BE2C (cell line): ENCODE measurements around the gene CAB39.
A peak's percentile ranks its signal among the peaks of the same experiment; 100 is the strongest.

Source experiments
- DNase-seq: peaks from one replicate; pipeline ENCODE4 v3.0.0-alpha.2; 2020
- H3K27me3 ChIP-seq: fragments of 250-450 bp; sonication (Bioruptor Pico); 2 replicates; pipeline ENCODE4 v1.5.1; 2020; ENCODE audit warnings: mild to moderate bottlenecking
- H3K36me3 ChIP-seq: fragments of 250-450 bp; sonication (Bioruptor Pico); 2 replicates; pipeline ENCODE4 v1.5.1; 2020; ENCODE audit warnings: mild to moderate bottlenecking
- H3K4me1 ChIP-seq: fragments of 250-450 bp; sonication (Bioruptor Pico); 2 replicates; pipeline ENCODE4 v1.5.1; 2020
- H3K4me3 ChIP-seq: 2 replicates; pipeline ENCODE4 v1.5.1; 2011; ENCODE audit warnings: low read depth, low read length
- H3K9me3 ChIP-seq: fragments of 250-450 bp; sonication (Bioruptor Pico); 2 replicates; pipeline ENCODE4 v1.5.1; 2020
- CTCF ChIP-seq: IDR thresholded peaks from 2 replicates; pipeline ENCODE4 v1.5.1; 2012; ENCODE audit warnings: mild to moderate bottlenecking, low read depth, low read length

Gene CAB39

GRCh38 chr2:230797515-230798495 lies 85.2 kb downstream of the CAB39 start:
- no peak for DNase-seq
- no peaks in the 10 kb centered on the region; the same call in 1 of the 2 replicates for H3K9me3 ChIP-seq
- TF ChIP-seq CTCF = no peak
- no peaks in the 10 kb centered on the region; the same call in 1 of the 2 replicates for H3K4me1 ChIP-seq
- H3K36me3 ChIP-seq = peaks cover 36% of the 10 kb centered on the region
- H3K4me3 ChIP-seq = no peak overlapping the region
- no peaks in the 10 kb centered on the region for H3K27me3 ChIP-seq

DNA sequence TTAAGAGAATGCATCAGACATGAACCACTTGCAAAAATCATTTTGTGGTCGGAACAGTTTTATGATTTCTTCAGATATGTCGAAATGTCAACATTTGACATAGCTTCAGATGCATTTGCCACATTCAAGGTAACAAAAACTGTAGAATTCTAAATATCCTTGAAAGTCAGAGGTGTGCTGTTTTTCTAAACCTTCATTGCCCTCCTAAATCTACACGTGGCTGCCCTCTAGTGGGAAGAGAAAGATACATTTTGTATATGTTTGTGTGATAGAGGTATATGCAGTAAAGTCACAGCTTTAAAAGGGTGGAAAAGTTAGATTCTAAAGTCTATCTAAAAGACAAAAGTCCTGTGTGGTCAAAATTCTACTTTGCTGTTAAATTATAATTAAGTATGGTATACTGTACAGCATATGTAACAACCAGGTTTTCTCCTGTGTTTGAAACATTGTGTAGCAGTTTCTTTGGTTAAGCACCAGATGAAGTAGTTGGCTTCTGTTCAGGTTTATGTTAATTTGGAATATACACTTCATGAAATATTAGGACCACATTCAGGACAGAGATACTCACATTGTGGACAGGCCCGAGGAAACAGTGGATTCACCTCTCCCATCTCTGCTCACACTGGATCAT lies 86.2 kb downstream of the CAB39 start:
- no peaks in the 10 kb centered on the region for H3K27me3 ChIP-seq
- no peaks in the 10 kb centered on the region; the same call in 1 of the 2 replicates for H3K4me1 ChIP-seq
- peaks cover 26% of the 10 kb centered on the region for H3K36me3 ChIP-seq
- H3K4me3 ChIP-seq = no peak overlapping the region
- peak; percentile 45 for DNase-seq
- H3K9me3 ChIP-seq = no peaks in the 10 kb centered on the region; the same call in 1 of the 2 replicates
- TF ChIP-seq CTCF = peak; percentile 79

GRCh38 chr2:230805353-230806017 lies 92.8 kb downstream of the CAB39 start:
- no peak for DNase-seq

DNA sequence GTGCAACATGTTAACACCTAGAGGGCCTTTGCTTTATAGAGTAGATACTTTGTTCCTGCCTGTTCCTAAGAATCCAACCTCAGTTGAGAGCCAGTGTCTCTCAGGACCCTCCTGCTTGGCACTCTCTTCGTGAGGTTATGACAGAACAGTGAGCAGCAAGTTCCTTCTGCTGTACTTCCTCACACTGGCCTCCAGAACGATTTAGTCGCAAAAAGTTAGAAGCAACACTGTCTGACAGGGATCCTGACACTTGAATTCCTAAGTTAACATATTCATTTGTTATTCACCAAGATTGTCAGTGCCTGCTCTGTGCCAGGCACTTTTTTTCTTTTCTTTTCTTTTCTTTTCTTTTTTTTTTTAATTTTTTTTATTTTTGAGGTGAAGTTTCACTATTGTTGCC lies 95.1 kb downstream of the CAB39 start:
- H3K36me3 ChIP-seq = peaks cover 16% of the 10 kb centered on the region
- H3K4me3 ChIP-seq = no peak overlapping the region
- no peaks in the 10 kb centered on the region for H3K4me1 ChIP-seq
- TF ChIP-seq CTCF = no peak
- DNase-seq = no peak
- H3K9me3 ChIP-seq = no peaks in the 10 kb centered on the region
- H3K27me3 ChIP-seq = no peaks in the 10 kb centered on the region

More at GRCh38 chr2:230805353-230806017, 92.8 kb downstream of the CAB39 start:
- Histone ChIP-seq H3K36me3 (peaks cover 11% of the 10 kb centered on the region), H3K4me1 (no peaks in the 10 kb centered on the region), H3K9me3 (no peaks in the 10 kb centered on the region), H3K27me3 (no peaks in the 10 kb centered on the region), H3K4me3 (no peak overlapping the region)
- TF ChIP-seq CTCF = no peak

GRCh38 chr2:230809015-230809414 lies 96.4 kb downstream of the CAB39 start:
- DNase-seq = no peak
- no peaks in the 10 kb centered on the region for H3K4me1 ChIP-seq
- no peaks in the 10 kb centered on the region for H3K27me3 ChIP-seq
- peaks cover 16% of the 10 kb centered on the region for H3K36me3 ChIP-seq
- no peaks in the 10 kb centered on the region for H3K9me3 ChIP-seq
- no peak for TF ChIP-seq CTCF
- no peak overlapping the region for H3K4me3 ChIP-seq
